HL-60 (cell line): ENCODE measurements around the gene GNAS.

Experiments used
- DNase-seq, 2 experiments: peaks; one replicate each; pipeline ENCODE4 v3.0.0-alpha.2; 2010 to 2020; ENCODE audit warnings: low read depth in 1 of 2, low spot score in 1 of 2
- H3K27ac ChIP-seq: fragments of 250-450 bp; sonication (Bioruptor Pico); replicated peaks from 2 replicates; pipeline ENCODE4 v1.5.1; 2020; ENCODE audit warnings: mild to moderate bottlenecking, moderate library complexity
- H3K27me3 ChIP-seq: fragments of 250-450 bp; sonication (Bioruptor Pico); 2 replicates; pipeline ENCODE4 v1.5.1; 2021; ENCODE audit warnings: mild to moderate bottlenecking, moderate library complexity; ENCODE audit not compliant: insufficient read depth, poor library complexity, severe bottlenecking
- H3K4me3 ChIP-seq: replicated peaks from 2 replicates; pipeline ENCODE4 v1.5.1; 2011; ENCODE audit warnings: mild to moderate bottlenecking, control low read depth, low read length; ENCODE audit not compliant: insufficient read depth
- GABPA ChIP-seq: IDR thresholded peaks from 2 replicates; pipeline ENCODE4 v1.6.1; 2012; ENCODE audit warnings: low read depth
- POLR2AphosphoS5 ChIP-seq: IDR thresholded peaks from 2 replicates; pipeline ENCODE4 v1.6.1; 2012; ENCODE audit warnings: low read depth
- SPI1 ChIP-seq: IDR thresholded peaks from 2 replicates; pipeline ENCODE4 v1.6.1; 2012; ENCODE audit warnings: low read depth, mild to moderate bottlenecking, borderline replicate concordance
- TF ChIP-seq, protein P1 (sequence below): IDR thresholded peaks from 2 replicates; pipeline ENCODE4 v1.6.1; 2012; ENCODE audit warnings: low read depth; ENCODE audit not compliant: insufficient replicate concordance
- TF ChIP-seq, protein P2 (sequence below): IDR thresholded peaks from one replicate; pipeline ENCODE4 v1.5.1; 2011; ENCODE audit warnings: low read length, control low read depth, inconsistent platforms; ENCODE audit not compliant: insufficient read depth

Gene GNAS

DNA sequence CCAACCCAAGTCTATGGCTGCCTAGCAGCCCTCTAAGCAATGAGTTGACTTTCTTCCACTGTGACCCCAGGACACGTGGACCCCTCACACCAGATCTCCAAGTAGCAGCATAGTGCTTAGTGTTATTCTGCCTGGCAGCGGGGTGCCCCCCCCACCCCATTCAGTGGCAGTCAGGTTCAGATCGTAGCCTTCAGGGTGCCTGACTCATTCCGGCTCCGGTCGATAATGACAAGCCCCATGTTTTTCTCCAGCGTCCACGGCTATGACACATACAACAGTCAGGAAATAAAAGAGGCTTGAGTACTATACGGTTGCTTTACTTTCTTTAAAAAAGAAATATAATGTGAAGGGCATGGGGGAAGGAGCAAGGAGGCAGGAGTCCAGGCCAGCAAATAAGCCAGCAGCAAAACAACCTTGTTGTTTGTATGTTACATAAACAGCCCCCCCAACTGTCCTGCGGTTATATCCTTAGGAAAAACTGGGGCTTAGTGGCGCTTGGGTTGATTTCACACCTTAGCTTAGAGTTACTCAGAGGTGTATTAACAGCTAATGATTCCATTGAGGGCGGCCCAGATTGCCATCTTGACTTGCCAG, 23.1 kb downstream of the GNAS start:
- no peaks in the 10 kb centered on the region for H3K27me3 ChIP-seq
- H3K27ac ChIP-seq: no peak overlapping the region
- TF ChIP-seq, protein P1, sequence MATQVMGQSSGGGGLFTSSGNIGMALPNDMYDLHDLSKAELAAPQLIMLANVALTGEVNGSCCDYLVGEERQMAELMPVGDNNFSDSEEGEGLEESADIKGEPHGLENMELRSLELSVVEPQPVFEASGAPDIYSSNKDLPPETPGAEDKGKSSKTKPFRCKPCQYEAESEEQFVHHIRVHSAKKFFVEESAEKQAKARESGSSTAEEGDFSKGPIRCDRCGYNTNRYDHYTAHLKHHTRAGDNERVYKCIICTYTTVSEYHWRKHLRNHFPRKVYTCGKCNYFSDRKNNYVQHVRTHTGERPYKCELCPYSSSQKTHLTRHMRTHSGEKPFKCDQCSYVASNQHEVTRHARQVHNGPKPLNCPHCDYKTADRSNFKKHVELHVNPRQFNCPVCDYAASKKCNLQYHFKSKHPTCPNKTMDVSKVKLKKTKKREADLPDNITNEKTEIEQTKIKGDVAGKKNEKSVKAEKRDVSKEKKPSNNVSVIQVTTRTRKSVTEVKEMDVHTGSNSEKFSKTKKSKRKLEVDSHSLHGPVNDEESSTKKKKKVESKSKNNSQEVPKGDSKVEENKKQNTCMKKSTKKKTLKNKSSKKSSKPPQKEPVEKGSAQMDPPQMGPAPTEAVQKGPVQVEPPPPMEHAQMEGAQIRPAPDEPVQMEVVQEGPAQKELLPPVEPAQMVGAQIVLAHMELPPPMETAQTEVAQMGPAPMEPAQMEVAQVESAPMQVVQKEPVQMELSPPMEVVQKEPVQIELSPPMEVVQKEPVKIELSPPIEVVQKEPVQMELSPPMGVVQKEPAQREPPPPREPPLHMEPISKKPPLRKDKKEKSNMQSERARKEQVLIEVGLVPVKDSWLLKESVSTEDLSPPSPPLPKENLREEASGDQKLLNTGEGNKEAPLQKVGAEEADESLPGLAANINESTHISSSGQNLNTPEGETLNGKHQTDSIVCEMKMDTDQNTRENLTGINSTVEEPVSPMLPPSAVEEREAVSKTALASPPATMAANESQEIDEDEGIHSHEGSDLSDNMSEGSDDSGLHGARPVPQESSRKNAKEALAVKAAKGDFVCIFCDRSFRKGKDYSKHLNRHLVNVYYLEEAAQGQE: no peak
- TF ChIP-seq SPI1 (no peak), GABPA (no peak), POLR2AphosphoS5 (no peak)
- TF ChIP-seq, protein P2, sequence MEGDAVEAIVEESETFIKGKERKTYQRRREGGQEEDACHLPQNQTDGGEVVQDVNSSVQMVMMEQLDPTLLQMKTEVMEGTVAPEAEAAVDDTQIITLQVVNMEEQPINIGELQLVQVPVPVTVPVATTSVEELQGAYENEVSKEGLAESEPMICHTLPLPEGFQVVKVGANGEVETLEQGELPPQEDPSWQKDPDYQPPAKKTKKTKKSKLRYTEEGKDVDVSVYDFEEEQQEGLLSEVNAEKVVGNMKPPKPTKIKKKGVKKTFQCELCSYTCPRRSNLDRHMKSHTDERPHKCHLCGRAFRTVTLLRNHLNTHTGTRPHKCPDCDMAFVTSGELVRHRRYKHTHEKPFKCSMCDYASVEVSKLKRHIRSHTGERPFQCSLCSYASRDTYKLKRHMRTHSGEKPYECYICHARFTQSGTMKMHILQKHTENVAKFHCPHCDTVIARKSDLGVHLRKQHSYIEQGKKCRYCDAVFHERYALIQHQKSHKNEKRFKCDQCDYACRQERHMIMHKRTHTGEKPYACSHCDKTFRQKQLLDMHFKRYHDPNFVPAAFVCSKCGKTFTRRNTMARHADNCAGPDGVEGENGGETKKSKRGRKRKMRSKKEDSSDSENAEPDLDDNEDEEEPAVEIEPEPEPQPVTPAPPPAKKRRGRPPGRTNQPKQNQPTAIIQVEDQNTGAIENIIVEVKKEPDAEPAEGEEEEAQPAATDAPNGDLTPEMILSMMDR: no peak
- H3K4me3 ChIP-seq: no peak overlapping the region
- DNase-seq: no peak

DNA sequence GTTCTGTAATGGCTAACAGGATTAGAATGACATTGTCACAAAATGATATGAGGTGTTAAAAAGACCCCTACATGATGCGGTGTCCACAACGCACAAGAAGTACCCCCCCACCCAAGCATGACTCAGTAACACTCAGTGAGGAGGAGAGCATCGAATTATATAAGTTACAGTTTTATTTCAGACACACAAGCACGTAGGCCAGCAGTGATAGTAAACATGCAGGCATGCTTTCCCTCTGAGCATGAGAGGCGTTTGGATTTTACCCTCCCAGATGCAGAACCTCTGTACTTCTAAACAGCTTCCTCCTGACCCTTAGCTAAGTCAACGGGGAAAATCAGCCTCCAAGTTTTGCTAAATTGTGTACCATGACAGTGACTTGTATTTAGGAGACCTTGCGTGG, 23.9 kb downstream of the GNAS start:
- DNase-seq: no peak
- Histone ChIP-seq H3K27me3 (no peaks in the 10 kb centered on the region), H3K27ac (no peak overlapping the region), H3K4me3 (no peak overlapping the region)
- TF ChIP-seq, protein P2: no peak
- TF ChIP-seq SPI1: no peak
- TF ChIP-seq GABPA: no peak
- TF ChIP-seq, protein P1: no peak
- TF ChIP-seq POLR2AphosphoS5: no peak

DNA sequence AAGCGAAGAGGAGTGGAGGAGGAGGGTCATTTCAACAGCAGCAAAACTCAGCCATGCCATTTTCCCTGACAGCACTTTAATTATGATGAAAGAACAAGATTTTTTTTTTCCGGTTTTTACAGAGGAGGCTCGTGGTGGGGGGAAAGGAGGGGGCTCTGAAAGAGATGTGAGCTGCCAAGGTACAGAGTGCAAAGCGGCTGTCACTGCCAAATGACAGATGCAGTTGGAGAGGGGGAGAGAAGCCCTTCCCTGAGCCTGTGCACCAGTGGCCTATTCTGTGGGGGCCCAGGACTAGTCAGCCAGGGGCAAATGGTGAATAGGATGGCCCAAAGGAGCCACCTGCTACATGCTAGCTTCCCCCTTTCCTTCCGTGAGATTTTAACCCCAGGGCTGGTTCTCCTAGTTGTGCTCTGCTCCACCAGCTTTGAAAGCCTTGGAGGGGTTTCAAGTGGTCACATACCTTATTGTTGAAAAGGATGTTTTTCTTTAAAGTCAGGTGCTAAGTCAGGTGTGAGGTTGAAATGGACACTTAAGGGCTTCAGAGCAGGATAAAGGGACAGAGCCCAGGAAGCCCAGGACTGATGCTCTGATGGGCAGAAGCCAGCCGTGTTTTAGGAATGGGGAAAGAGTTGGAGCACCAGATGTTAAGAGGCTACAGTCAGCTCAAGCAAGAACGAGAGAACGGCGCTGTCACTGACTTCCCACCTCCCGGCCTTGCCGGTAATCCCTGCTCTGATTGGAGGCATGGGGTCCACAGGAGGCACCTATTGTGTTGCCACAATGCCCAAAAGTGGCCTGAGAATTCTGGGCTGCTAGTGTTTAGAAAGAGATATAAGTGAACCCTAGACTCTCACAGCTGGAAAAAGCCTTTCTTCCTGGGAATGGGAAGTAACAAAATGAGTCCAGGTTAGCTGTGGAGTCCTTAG, 24.8 kb downstream of the GNAS start:
- H3K27me3 ChIP-seq: no peaks in the 10 kb centered on the region
- H3K27ac ChIP-seq: no peak overlapping the region
- no peak overlapping the region for H3K4me3 ChIP-seq
- DNase-seq: no peak
- TF ChIP-seq POLR2AphosphoS5 (no peak), GABPA (no peak), SPI1 (no peak)
- TF ChIP-seq, protein P1: no peak
- TF ChIP-seq, protein P2: no peak
